Measurements from ENCODE around the gene DDIT4. TPM values are rescaled to one million over a fixed set of nuclear protein-coding genes. Genes with fewer than 3 reads are reported as not detected.

The DDIT4 gene
- total and polyA plus RNA-seq, 9 of the 15 experiments (the other 6 are each of a cell fraction or from before 2014, with no cell fraction given), result 8.2 to 675 (median 159) TPM

- TF ChIP-seq HMGN3 (IDR thresholded peaks at IDR 0.05; ENCODE audit: borderline replicate concordance, extremely low read depth, insufficient read length, low read depth, low read length), result peak; percentile 63
- TF ChIP-seq SIN3A (IDR thresholded peaks at IDR 0.05; ENCODE audit: borderline replicate concordance in 2 of 2, control insufficient read depth in 1 of 2, low read depth in 2 of 2, low read length in 2 of 2), result peak; percentile 41 to 47; a peak in 1 of 4 replicates
- TF ChIP-seq ADNP (tag; IDR thresholded peaks at IDR 0.05), result no peak
- no peak for TF ChIP-seq FOXA1 (IDR thresholded peaks at IDR 0.05; ENCODE audit: borderline replicate concordance)
- peak; percentile 81 for TF ChIP-seq FOS (IDR thresholded peaks at IDR 0.05; ENCODE audit: extremely low read depth, insufficient read length)
- peak; percentile 80; the same call in 1 of the 2 replicates for TF ChIP-seq ZNF41 (CRISPR knock-in tag; conservative IDR thresholded peaks at IDR 0.05)
- TF ChIP-seq, protein P1, sequence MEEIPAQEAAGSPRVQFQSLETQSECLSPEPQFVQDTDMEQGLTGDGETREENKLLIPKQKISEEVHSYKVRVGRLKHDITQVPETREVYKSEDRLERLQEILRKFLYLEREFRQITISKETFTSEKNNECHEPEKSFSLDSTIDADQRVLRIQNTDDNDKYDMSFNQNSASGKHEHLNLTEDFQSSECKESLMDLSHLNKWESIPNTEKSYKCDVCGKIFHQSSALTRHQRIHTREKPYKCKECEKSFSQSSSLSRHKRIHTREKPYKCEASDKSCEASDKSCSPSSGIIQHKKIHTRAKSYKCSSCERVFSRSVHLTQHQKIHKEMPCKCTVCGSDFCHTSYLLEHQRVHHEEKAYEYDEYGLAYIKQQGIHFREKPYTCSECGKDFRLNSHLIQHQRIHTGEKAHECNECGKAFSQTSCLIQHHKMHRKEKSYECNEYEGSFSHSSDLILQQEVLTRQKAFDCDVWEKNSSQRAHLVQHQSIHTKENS (CRISPR knock-in tag; IDR thresholded peaks at IDR 0.05), result no peak
- peak; percentile 45 for TF ChIP-seq ASH1L (IDR thresholded peaks at IDR 0.05; ENCODE audit: borderline replicate concordance, low read depth, partially characterized antibody)
- TF ChIP-seq, protein P2, sequence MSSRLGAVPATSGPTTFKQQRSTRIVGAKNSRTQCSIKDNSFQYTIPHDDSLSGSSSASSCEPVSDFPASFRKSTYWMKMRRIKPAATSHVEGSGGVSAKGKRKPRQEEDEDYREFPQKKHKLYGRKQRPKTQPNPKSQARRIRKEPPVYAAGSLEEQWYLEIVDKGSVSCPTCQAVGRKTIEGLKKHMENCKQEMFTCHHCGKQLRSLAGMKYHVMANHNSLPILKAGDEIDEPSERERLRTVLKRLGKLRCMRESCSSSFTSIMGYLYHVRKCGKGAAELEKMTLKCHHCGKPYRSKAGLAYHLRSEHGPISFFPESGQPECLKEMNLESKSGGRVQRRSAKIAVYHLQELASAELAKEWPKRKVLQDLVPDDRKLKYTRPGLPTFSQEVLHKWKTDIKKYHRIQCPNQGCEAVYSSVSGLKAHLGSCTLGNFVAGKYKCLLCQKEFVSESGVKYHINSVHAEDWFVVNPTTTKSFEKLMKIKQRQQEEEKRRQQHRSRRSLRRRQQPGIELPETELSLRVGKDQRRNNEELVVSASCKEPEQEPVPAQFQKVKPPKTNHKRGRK (tag; IDR thresholded peaks at IDR 0.05), result no peak
- TF ChIP-seq GABPB1 (CRISPR knock-in tag; IDR thresholded peaks at IDR 0.05), result no peak
- TF ChIP-seq, protein P3, sequence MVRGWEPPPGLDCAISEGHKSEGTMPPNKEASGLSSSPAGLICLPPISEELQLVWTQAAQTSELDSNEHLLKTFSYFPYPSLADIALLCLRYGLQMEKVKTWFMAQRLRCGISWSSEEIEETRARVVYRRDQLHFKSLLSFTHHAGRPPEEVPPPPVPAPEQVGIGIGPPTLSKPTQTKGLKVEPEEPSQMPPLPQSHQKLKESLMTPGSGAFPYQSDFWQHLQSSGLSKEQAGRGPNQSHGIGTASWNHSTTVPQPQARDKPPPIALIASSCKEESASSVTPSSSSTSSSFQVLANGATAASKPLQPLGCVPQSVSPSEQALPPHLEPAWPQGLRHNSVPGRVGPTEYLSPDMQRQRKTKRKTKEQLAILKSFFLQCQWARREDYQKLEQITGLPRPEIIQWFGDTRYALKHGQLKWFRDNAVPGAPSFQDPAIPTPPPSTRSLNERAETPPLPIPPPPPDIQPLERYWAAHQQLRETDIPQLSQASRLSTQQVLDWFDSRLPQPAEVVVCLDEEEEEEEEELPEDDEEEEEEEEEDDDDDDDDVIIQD (CRISPR knock-in tag; IDR thresholded peaks at IDR 0.05), result 0 out of 2 replicates have a peak, but pooled peaks have one; percentile 37
- TF ChIP-seq HEY1 (CRISPR knock-in tag; IDR thresholded peaks at IDR 0.05; ENCODE audit: borderline replicate concordance), result no peak
- no peak for TF ChIP-seq HNRNPL (IDR thresholded peaks at IDR 0.05; ENCODE audit: low read depth, low read length)
- TF ChIP-seq ZNF384 (IDR thresholded peaks at IDR 0.05; ENCODE audit: low read depth, low read length), result 0 out of 2 replicates have a peak, but pooled peaks have one; percentile 1
- no peak for TF ChIP-seq KHSRP (IDR thresholded peaks at IDR 0.05)
- no peak; the same call in 1 of the 2 replicates for TF ChIP-seq NFE2L1 (tag; IDR thresholded peaks at IDR 0.05; ENCODE audit: borderline replicate concordance, low read depth)
- TF ChIP-seq, protein P4, sequence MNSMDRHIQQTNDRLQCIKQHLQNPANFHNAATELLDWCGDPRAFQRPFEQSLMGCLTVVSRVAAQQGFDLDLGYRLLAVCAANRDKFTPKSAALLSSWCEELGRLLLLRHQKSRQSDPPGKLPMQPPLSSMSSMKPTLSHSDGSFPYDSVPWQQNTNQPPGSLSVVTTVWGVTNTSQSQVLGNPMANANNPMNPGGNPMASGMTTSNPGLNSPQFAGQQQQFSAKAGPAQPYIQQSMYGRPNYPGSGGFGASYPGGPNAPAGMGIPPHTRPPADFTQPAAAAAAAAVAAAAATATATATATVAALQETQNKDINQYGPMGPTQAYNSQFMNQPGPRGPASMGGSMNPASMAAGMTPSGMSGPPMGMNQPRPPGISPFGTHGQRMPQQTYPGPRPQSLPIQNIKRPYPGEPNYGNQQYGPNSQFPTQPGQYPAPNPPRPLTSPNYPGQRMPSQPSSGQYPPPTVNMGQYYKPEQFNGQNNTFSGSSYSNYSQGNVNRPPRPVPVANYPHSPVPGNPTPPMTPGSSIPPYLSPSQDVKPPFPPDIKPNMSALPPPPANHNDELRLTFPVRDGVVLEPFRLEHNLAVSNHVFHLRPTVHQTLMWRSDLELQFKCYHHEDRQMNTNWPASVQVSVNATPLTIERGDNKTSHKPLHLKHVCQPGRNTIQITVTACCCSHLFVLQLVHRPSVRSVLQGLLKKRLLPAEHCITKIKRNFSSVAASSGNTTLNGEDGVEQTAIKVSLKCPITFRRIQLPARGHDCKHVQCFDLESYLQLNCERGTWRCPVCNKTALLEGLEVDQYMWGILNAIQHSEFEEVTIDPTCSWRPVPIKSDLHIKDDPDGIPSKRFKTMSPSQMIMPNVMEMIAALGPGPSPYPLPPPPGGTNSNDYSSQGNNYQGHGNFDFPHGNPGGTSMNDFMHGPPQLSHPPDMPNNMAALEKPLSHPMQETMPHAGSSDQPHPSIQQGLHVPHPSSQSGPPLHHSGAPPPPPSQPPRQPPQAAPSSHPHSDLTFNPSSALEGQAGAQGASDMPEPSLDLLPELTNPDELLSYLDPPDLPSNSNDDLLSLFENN (IDR thresholded peaks at IDR 0.05; ENCODE audit: low read depth in 2 of 2, low read length in 2 of 2), result peak in 1 of 2 experiments; percentile 44; a peak in 1 of 4 replicates
These were observed 24.3 kb downstream of the DDIT4 start (continued) for GRCh38 chr10:72297805-72298591.
